Liver (tissue), 9 donors: ENCODE measurements around the gene DEFB131B. TPM values are rescaled to one million over a fixed set of nuclear protein-coding genes. Genes with fewer than 3 reads are reported as not detected.

ENCODE experiments used
- DNase-seq: peaks from one replicate; pipeline ENCODE4 v3.0.0-alpha.2; 2017; ENCODE audit warnings: low spot score
- H3K27ac ChIP-seq, 2 donors: one replicate each; pipeline ENCODE4 v1.7.0; 2013; ENCODE audit warnings: inconsistent platforms in 2 of 2, low read length in 2 of 2, control low read depth in 1 of 2, low read depth in 1 of 2, mild to moderate bottlenecking in 1 of 2
- H3K27me3 ChIP-seq, 4 donors: one replicate each; pipeline versions ENCODE4 v1.6.1 to v1.7.0; 2013; ENCODE audit warnings: low read length in 3 of 4, inconsistent platforms in 1 of 4, mild to moderate bottlenecking in 1 of 4, moderate library complexity in 1 of 4; ENCODE audit not compliant: control insufficient read depth in 4 of 4, insufficient read depth in 4 of 4
- H3K36me3 ChIP-seq, 4 donors: one replicate each; pipeline versions ENCODE4 v1.6.1 to v1.7.0; 2013; ENCODE audit warnings: low read length in 3 of 4, mild to moderate bottlenecking in 3 of 4, low read depth in 1 of 4, moderate library complexity in 1 of 4; ENCODE audit not compliant: control insufficient read depth in 4 of 4, insufficient read depth in 3 of 4
- H3K4me1 ChIP-seq, 4 donors: one replicate each; pipeline versions ENCODE4 v1.6.1 to v1.7.0; 2013; ENCODE audit warnings: low read length in 3 of 4, mild to moderate bottlenecking in 3 of 4, moderate library complexity in 1 of 4; ENCODE audit not compliant: control insufficient read depth in 4 of 4, insufficient read depth in 4 of 4
- H3K4me3 ChIP-seq, 3 donors: one replicate each; pipeline versions ENCODE4 v1.6.1 to v1.7.0; 2013; ENCODE audit warnings: low read length in 3 of 3, control low read depth in 1 of 3, low read depth in 1 of 3, mild to moderate bottlenecking in 1 of 3
- H3K9ac ChIP-seq, 2 donors: one replicate each; pipeline ENCODE4 v1.7.0; 2013; ENCODE audit warnings: low read length in 2 of 2, mild to moderate bottlenecking in 2 of 2, moderate library complexity in 2 of 2, control low read depth in 1 of 2, low read depth in 1 of 2
- H3K9me3 ChIP-seq, 4 donors: one replicate each; pipeline versions ENCODE4 v1.6.1 to v1.7.0; 2013; ENCODE audit warnings: low read length in 3 of 4; ENCODE audit not compliant: control insufficient read depth in 4 of 4
- EGR1 ChIP-seq, 2 donors: IDR thresholded peaks; 2 replicates each; pipeline ENCODE4 v1.6.1; 2016 to 2018; ENCODE audit warnings: antibody characterized with exemption in 2 of 2, low read depth in 2 of 2
- FOXA1 ChIP-seq: IDR thresholded peaks from 2 replicates; pipeline ENCODE4 v1.6.1; 2016; ENCODE audit warnings: antibody characterized with exemption
- FOXA2 ChIP-seq: IDR thresholded peaks from 2 replicates; pipeline ENCODE4 v1.6.1; 2016; ENCODE audit warnings: antibody characterized with exemption
- GABPA ChIP-seq, 2 donors: IDR thresholded peaks in 1 of 2; conservative IDR thresholded peaks in 1 of 2; 2 replicates each; pipeline ENCODE4 v1.6.1; 2016; ENCODE audit warnings: antibody characterized with exemption in 2 of 2, mild to moderate bottlenecking in 1 of 2, moderate library complexity in 1 of 2
- HNF4G ChIP-seq: IDR thresholded peaks from 2 replicates; pipeline ENCODE4 v1.6.1; 2016; ENCODE audit warnings: antibody characterized with exemption
- JUND ChIP-seq, 2 donors: IDR thresholded peaks; 2 replicates each; pipeline ENCODE4 v1.6.1; 2016; ENCODE audit warnings: antibody characterized with exemption in 2 of 2
- NR2F2 ChIP-seq: IDR thresholded peaks from 2 replicates; pipeline ENCODE4 v1.6.1; 2016; ENCODE audit warnings: antibody characterized with exemption
- RAD21 ChIP-seq, 2 donors: IDR thresholded peaks; 2 replicates each; pipeline ENCODE4 v1.6.1; 2016; ENCODE audit warnings: antibody characterized with exemption in 2 of 2, mild to moderate bottlenecking in 2 of 2
- RXRA ChIP-seq, 2 donors: IDR thresholded peaks; 2 replicates each; pipeline ENCODE4 v1.6.1; 2017 to 2018; ENCODE audit warnings: antibody characterized with exemption in 2 of 2, mild to moderate bottlenecking in 1 of 2
- SP1 ChIP-seq: IDR thresholded peaks from 2 replicates; pipeline ENCODE4 v1.6.1; 2018; ENCODE audit warnings: antibody characterized with exemption, mild to moderate bottlenecking
- TAF1 ChIP-seq: conservative IDR thresholded peaks from 2 replicates; pipeline ENCODE4 v1.6.1; 2016; ENCODE audit warnings: antibody characterized with exemption, mild to moderate bottlenecking
- YY1 ChIP-seq: IDR thresholded peaks from 2 replicates; pipeline ENCODE4 v1.6.1; 2016; ENCODE audit warnings: antibody characterized with exemption, mild to moderate bottlenecking
- WGBS: extraction: QIAGEN DNeasy Blood & Tissue Kit; methylation state at CpG from one replicate; pipeline ENCODE4 v1.1.7; 2013; 5-methylcytosine and 5-hydroxymethylcytosine counted together
- polyA plus RNA-seq, 2 donors: library from polyadenylated mRNA; stranded (reverse) in 1 of 2; unstranded in 1 of 2; fragments of 200-250 nt in 1 of 2; fragments of >200 nt in 1 of 2; fragmentation: Nextera tagmentation in 1 of 2; extraction: Ambion mirVana in 1 of 2; gene quantifications; one replicate each; pipeline versions ENCODE4 v1.2.1 to v1.2.3, GENCODE V29; 2013 to 2015
- total RNA-seq, 2 donors: library from RNA; depleted of rRNA; stranded (reverse); fragments of >200 nt; gene quantifications; one replicate each; pipeline ENCODE4 v1.2.3, GENCODE V29; 2014
- TF ChIP-seq, protein P1 (sequence below): IDR thresholded peaks from 2 replicates; pipeline ENCODE4 v1.6.1; 2016; ENCODE audit warnings: antibody characterized with exemption, mild to moderate bottlenecking
- TF ChIP-seq, protein P2 (sequence below): IDR thresholded peaks from 2 replicates; pipeline ENCODE4 v1.6.1; 2016; ENCODE audit warnings: antibody characterized with exemption
- TF ChIP-seq, protein P3 (sequence below): fragments of 150-350 bp; IDR thresholded peaks from 2 replicates; pipeline ENCODE4 v1.5.1; 2017; ENCODE audit warnings: improper control_type of control experiment, low read depth, low read length; ENCODE audit not compliant: missing input control
- TF ChIP-seq, protein P4 (sequence below): IDR thresholded peaks from 2 replicates; pipeline ENCODE4 v1.6.1; 2016; ENCODE audit warnings: antibody characterized with exemption
- TF ChIP-seq, protein P5 (sequence below): IDR thresholded peaks from 2 replicates; pipeline ENCODE4 v1.6.1; 2016; ENCODE audit warnings: antibody characterized with exemption
- donor health status: healthy.
- donor health status: healthy.
- donor health status: healthy.
- donor health status: healthy.
- donor health status: healthy.

DEFB131B gene
- total and polyA plus RNA-seq, 4 donors: not detected

DNA sequence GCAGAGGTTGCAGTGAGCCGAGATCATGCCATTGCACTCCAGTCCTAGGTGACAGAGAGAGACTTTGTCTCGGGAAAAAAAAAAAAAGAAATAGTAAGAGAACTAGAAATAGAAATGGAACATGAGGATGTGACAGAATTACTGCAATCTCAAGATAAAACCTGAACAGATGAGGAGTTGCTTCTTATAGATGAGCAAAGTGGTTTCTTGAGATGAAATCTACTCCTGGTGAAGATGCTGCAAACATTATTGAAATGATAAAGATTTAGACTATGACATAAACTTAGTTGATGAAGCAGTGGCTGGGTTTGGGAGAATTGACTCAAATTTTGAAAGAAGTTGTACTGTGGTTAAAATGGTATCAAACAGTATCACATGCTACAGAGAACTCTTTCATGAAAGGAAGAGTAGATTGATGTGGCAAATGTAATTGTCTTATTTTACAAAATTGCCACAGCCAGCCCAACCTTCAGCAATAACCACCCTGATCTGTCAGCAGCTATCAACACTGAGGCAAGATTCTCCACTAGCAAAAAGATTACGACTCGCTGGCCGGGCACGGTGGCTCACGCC, 36.5 kb downstream of the DEFB131B start:
- H3K9ac ChIP-seq: no peak overlapping the region
- H3K27me3 ChIP-seq: no peaks in the 10 kb centered on the region
- H3K4me1 ChIP-seq: no peaks in the 10 kb centered on the region
- no peak for DNase-seq
- H3K9me3 ChIP-seq: no peaks in the 10 kb centered on the region
- no peak overlapping the region for H3K27ac ChIP-seq
- H3K36me3 ChIP-seq: peaks cover 2 to 40% (median 23%) of the 10 kb centered on the region in 4 donors
- H3K4me3 ChIP-seq: no peak overlapping the region
- TF ChIP-seq NR2F2 (no peak), SP1 (no peak), EGR1 (IDR thresholded peaks at IDR 0.05; ENCODE audit: low read depth in 2 of 2) (no peak), TAF1 (no peak)
- TF ChIP-seq, protein P1, sequence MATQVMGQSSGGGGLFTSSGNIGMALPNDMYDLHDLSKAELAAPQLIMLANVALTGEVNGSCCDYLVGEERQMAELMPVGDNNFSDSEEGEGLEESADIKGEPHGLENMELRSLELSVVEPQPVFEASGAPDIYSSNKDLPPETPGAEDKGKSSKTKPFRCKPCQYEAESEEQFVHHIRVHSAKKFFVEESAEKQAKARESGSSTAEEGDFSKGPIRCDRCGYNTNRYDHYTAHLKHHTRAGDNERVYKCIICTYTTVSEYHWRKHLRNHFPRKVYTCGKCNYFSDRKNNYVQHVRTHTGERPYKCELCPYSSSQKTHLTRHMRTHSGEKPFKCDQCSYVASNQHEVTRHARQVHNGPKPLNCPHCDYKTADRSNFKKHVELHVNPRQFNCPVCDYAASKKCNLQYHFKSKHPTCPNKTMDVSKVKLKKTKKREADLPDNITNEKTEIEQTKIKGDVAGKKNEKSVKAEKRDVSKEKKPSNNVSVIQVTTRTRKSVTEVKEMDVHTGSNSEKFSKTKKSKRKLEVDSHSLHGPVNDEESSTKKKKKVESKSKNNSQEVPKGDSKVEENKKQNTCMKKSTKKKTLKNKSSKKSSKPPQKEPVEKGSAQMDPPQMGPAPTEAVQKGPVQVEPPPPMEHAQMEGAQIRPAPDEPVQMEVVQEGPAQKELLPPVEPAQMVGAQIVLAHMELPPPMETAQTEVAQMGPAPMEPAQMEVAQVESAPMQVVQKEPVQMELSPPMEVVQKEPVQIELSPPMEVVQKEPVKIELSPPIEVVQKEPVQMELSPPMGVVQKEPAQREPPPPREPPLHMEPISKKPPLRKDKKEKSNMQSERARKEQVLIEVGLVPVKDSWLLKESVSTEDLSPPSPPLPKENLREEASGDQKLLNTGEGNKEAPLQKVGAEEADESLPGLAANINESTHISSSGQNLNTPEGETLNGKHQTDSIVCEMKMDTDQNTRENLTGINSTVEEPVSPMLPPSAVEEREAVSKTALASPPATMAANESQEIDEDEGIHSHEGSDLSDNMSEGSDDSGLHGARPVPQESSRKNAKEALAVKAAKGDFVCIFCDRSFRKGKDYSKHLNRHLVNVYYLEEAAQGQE: no peak
- TF ChIP-seq, protein P2, sequence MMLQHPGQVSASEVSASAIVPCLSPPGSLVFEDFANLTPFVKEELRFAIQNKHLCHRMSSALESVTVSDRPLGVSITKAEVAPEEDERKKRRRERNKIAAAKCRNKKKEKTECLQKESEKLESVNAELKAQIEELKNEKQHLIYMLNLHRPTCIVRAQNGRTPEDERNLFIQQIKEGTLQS: no peak
- TF ChIP-seq, protein P3, sequence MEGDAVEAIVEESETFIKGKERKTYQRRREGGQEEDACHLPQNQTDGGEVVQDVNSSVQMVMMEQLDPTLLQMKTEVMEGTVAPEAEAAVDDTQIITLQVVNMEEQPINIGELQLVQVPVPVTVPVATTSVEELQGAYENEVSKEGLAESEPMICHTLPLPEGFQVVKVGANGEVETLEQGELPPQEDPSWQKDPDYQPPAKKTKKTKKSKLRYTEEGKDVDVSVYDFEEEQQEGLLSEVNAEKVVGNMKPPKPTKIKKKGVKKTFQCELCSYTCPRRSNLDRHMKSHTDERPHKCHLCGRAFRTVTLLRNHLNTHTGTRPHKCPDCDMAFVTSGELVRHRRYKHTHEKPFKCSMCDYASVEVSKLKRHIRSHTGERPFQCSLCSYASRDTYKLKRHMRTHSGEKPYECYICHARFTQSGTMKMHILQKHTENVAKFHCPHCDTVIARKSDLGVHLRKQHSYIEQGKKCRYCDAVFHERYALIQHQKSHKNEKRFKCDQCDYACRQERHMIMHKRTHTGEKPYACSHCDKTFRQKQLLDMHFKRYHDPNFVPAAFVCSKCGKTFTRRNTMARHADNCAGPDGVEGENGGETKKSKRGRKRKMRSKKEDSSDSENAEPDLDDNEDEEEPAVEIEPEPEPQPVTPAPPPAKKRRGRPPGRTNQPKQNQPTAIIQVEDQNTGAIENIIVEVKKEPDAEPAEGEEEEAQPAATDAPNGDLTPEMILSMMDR: no peak
- 94% methylated on average over 7 of the region's 7 CpGs for WGBS

DNA sequence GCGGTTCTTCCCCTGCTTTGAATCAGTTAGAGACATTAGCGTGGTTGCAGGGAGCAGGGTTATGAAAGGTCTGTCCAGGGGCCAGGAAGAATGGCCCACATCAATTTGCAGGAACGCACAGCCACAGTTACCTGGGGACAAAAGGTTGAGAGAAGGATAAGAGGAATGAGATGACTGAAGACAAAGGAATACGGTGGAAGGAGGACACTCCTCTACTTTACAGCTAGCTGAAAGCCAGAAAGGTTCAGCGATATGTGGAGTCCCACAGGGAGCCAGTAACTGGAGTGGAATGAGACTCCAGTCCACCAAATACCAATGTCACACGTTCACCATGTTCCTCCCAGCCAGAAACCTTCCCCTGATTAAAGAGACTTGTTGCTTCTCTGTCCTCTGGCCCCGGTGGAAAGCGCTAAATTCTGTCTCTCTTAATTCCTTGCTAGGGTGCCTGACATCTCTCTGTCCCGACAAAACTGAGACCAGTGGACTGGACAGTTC, 39.4 kb downstream of the DEFB131B start:
- Histone ChIP-seq H3K27ac (no peak overlapping the region), H3K4me1 (no peaks in the 10 kb centered on the region), H3K4me3 (no peak overlapping the region), H3K9me3 (no peaks in the 10 kb centered on the region), H3K9ac (no peak overlapping the region), H3K27me3 (no peaks in the 10 kb centered on the region), H3K36me3 (peaks cover 2 to 40% (median 23%) of the 10 kb centered on the region in 4 donors)
- DNase-seq: no peak
- 95% methylated on average over 9 of the region's 9 CpGs for WGBS
- TF ChIP-seq FOXA1 (no peak), FOXA2 (no peak), GABPA (IDR thresholded peaks at IDR 0.05 in 1 of 2, conservative IDR thresholded peaks at IDR 0.05 in 1 of 2) (no peak), RAD21 (IDR thresholded peaks at IDR 0.05) (no peak), NR2F2 (no peak), RXRA (IDR thresholded peaks at IDR 0.05) (no peak), JUND (IDR thresholded peaks at IDR 0.05) (no peak), SP1 (no peak), EGR1 (IDR thresholded peaks at IDR 0.05; ENCODE audit: low read depth in 2 of 2) (no peak), TAF1 (no peak), YY1 (no peak), HNF4G (no peak)
- TF ChIP-seq, protein P4, sequence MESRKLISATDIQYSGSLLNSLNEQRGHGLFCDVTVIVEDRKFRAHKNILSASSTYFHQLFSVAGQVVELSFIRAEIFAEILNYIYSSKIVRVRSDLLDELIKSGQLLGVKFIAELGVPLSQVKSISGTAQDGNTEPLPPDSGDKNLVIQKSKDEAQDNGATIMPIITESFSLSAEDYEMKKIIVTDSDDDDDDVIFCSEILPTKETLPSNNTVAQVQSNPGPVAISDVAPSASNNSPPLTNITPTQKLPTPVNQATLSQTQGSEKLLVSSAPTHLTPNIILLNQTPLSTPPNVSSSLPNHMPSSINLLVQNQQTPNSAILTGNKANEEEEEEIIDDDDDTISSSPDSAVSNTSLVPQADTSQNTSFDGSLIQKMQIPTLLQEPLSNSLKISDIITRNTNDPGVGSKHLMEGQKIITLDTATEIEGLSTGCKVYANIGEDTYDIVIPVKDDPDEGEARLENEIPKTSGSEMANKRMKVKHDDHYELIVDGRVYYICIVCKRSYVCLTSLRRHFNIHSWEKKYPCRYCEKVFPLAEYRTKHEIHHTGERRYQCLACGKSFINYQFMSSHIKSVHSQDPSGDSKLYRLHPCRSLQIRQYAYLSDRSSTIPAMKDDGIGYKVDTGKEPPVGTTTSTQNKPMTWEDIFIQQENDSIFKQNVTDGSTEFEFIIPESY: no peak
- TF ChIP-seq, protein P2: no peak
- TF ChIP-seq, protein P3: no peak
- TF ChIP-seq, protein P5, sequence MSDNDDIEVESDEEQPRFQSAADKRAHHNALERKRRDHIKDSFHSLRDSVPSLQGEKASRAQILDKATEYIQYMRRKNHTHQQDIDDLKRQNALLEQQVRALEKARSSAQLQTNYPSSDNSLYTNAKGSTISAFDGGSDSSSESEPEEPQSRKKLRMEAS: no peak
- TF ChIP-seq, protein P1: no peak
